HK-2 (cell line): ENCODE results near the gene SPATS2.

ENCODE experiments used
- DNase-seq: peaks from one replicate; pipeline ENCODE4 v3.0.0-alpha.2; 2018; ENCODE audit not compliant: unreplicated experiment

SPATS2 gene

DNA sequence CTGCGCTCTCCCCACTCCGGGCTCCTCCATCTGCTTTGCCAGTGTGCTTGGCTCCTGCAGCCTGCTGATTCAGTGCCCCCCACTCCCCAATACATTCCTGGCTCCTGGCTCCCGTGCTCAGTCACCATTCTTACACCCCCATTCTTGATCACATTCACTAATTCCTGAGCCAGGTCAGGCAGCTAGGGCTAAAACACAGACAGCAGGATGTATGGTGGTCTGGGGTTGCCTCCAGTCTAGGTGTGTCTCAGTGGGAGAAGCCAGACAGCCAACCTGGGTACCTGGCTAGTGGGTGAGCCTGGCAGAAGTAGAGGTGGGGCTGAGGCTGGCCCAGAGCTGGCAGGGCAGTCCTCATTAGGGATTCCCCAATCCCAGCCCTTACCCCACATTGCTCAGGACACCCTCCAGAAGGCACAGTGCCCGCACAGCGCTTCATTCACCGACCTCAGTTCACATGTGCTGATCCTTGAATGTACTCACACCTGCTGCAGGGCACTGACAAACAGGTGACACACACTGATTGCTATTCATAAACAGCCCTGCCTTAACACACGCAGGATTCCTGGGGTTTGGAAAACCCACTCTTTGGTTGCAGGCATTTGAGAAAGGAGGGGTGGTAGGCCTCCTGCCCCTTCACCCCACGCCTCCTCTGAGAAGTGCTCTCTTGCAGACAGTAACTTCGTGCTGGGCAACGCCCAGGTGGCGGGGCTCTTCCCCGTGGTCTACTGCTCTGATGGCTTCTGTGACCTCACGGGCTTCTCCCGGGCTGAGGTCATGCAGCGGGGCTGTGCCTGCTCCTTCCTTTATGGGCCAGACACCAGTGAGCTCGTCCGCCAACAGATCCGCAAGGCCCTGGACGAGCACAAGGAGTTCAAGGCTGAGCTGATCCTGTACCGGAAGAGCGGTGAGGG is 173.2 kb downstream of the SPATS2 start:
- no peak for DNase-seq

DNA sequence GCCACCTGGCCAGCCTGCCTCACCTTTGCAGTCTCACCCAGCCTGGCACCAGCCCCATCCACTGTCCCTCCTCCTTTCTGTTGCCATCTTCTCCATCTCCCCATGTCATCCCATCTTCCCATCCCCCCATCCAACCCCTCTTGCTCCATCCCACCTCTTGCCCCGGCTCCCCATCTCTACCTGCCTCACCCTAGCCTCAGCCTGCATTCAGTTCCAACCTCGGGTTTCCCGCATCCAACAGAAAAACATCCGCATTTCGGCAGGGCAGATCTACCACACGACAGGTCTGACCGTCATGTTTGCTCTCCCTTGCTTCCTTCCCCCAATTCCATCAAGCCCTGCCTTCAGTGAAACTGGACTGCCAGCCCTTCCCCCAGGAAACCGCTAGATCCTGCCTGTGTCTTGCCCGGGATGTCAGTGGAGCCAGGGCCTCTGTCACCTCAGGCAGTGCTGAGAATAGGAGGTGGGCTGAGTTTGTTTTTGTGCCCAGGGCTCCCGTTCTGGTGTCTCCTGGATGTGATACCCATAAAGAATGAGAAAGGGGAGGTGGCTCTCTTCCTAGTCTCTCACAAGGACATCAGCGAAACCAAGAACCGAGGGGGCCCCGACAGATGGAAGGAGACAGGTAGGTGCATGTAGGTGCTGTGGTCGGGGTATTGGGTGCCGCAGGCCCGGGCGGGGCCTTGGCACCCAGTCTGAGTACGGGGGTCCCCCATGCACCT is 174.0 kb downstream of the SPATS2 start:
- DNase-seq, result no peak

DNA sequence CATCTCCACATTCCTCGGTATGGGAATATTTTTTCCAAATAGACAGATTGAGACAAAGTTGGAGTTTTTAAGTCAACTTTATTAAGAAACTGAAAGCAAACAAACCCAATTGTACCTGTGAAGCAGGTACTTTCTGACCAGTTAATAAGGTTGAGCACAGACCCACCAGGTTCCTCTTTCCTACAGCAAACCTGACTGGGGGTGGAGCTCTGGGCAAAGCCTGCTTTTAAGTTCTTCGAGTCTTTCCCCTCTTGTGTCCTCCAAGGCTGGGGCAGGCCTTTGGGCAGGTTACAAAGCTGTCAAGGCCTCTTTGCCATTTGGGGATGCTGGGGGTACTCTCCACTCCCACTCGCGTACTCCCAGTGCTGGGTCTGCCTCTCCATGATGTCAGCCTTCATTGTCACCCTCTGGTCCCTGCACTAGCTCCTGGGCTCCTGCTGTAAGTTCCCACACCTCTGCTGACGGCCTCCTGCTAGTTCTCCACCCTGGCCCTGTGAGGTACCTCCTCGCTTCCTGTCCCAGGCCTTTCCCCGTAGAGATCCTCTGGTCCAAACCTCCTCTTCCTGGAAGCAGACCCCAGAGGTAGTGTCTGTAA is 174.7 kb downstream of the SPATS2 start:
- DNase-seq, result no peak

DNA sequence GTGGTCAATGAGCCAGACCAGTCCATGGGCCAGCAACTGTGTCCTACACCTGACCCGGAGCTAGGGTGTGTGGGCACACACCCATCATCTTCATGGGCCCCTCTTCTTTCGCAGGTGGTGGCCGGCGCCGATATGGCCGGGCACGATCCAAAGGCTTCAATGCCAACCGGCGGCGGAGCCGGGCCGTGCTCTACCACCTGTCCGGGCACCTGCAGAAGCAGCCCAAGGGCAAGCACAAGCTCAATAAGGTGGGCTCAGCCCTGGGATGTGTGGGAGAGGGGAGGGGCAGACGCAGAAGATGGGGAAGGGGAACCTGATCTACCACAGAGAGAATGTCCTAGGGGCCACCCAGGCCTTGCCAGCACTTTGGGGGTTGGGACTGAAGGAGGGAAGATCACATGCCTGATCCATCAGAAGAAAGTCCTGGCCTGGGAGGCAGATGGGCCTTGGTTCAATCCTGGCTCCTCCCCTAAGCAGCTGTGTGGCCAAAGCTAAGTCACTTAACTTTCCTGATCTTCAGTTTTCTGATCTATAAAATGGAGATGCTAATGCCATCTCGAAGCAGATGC is 175.4 kb downstream of the SPATS2 start:
- no peak for DNase-seq

DNA sequence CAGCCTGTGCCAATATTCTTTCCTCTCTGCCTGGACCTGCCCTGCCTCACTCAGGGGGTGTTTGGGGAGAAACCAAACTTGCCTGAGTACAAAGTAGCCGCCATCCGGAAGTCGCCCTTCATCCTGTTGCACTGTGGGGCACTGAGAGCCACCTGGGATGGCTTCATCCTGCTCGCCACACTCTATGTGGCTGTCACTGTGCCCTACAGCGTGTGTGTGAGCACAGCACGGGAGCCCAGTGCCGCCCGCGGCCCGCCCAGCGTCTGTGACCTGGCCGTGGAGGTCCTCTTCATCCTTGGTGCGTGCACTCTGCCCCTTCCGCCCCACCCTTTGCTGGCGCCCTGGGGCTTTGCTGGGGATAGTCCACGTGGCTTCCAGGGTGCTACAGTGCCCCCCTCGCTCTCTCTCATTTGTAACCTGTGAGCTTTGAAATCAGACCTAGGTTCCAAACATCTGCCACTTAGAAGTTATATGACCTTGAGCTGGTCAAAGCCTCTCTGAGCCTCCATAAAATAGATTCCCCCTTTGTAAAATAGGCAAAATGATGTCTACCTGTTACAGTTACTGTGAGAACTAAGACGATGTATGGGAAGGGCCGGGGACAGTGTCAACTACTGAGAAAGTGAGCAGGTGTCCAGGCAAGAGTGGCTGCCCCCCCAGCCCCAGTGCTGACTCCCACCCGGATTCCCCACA is 176.1 kb downstream of the SPATS2 start:
- DNase-seq, result no peak

DNA sequence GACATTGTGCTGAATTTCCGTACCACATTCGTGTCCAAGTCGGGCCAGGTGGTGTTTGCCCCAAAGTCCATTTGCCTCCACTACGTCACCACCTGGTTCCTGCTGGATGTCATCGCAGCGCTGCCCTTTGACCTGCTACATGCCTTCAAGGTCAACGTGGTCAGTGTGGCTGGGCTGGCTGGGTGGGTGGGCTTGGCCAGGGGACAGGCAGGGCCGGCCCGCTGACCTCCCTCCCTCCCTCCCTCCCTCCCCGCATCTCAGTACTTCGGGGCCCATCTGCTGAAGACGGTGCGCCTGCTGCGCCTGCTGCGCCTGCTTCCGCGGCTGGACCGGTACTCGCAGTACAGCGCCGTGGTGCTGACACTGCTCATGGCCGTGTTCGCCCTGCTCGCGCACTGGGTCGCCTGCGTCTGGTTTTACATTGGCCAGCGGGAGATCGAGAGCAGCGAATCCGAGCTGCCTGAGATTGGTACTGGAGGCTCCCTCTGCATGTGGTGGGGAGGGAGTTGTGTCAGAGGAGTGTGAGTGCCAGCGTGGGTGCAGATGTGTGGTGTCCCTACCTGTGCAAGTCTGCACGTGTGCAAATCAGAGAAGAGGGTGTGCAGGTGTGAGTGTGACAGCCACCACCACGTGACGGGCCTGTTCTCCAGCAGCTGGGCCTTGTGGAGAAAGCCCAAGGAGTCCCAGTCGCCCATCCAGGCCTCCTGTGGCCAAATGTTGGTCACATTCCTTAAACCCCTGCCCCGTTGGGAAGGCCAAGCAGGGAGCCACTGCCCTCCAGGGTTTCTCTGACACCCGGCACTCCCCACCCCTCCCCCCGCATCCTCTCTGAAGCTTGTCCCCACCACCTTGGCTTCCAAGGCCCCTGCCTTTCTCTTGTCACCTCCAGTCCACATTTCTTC is 176.9 kb downstream of the SPATS2 start:
- DNase-seq, result no peak

DNA sequence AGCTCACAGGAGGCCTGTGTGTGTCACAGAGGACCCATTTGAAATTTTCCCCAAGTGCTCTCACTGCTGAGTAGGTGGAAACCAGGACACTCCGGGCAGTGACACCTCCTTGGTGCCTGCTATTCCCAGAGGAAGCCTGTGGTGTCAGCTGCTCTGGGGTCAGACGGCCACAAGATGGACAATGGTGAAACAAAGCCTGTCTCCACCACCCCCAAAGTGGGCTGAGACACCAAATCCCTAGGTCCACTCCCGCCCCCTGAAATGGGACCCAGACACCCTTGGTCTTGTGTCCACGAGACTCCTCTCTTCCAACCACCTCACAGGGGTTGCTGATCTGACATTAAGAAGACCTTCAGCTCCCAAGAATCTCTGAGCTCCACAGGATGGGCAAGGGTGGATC is 178.6 kb downstream of the SPATS2 start:
- no peak for DNase-seq

DNA sequence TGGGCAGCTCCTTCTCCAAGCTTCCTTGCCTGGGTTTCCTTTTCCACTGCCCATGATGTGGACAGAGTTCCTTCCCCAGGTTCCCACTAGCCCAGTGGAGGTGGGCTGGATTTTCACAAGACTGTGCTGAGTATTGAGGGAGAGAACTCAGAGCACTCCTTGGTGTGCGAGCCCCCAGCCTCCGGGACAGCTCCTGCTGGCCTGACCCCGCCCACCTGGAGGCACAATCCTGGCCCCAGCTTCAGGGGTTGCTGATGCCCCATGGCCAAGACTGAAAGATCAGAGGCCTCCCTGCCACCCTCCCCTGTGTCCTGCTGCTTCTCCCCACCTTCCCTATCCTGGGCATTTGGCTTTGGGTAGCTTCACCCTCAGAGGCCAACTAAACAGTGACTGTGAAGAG is 179.2 kb downstream of the SPATS2 start:
- no peak for DNase-seq

DNA sequence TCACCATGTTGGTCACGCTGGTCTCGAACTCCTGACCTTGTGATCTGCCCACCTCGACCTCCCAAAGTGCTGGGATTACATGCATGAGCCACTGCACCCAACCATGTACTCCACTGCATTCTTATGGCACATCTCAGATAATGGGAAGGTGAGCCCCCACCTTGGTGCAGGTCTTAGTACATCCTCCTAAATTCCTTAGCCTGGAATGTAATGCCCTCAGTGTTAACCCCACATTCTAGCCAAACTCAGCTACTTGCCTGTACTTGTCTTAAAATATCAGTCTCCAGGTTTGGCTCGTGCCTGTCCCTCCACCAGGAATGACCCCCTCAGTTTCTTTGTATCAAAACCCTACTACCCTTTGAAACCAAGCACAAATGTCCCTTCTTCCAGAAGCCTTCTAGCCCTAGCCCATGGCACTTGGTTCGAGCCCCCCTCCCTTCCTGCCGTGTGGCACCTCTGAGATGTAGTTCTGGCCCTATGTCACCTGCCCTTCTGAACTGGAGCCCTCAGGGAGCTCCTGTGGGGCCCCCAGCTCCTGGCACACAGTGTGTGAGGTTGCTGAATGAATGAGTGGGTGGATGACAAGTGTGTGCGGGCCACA is 179.9 kb downstream of the SPATS2 start:
- no peak for DNase-seq

DNA sequence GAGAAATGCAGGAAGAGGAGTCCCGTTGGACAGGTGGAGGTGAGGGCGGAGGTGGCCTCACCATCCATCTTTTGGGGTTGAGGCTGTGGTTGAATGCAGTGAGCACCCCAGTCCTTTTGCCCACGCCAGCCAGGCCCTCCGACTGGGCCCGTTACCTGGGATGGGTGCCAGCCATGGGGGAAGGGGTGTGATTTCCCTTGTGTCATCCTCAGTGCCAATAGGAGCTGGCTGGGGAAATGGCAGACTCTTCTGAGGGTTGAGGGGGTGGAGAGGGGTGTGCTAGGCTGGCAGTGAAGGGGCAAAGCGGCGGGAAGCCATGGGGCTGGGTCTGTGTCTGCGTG is 181.2 kb downstream of the SPATS2 start:
- DNase-seq, result no peak

DNA sequence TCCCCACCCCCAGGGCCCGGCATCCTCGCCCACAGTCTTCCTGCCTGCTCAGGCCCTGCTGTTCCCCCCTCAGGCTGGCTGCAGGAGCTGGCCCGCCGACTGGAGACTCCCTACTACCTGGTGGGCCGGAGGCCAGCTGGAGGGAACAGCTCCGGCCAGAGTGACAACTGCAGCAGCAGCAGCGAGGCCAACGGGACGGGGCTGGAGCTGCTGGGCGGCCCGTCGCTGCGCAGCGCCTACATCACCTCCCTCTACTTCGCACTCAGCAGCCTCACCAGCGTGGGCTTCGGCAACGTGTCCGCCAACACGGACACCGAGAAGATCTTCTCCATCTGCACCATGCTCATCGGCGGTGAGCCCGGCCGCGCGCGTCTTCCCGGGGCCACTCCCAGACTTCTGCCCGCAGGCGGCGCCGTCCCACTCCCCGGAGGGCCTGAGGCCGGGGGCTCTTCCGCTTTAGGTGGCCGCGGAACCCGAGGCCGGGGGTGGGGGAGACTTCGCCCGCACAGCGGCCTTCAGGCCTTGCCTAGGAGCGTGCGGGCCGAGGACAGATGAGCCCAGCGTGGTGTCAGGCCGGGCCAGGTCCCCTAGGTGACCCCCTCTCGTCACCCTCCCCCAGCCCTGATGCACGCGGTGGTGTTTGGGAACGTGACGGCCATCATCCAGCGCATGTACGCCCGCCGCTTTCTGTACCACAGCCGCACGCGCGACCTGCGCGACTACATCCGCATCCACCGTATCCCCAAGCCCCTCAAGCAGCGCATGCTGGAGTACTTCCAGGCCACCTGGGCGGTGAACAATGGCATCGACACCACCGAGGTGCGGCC is 181.8 kb downstream of the SPATS2 start:
- no peak for DNase-seq

DNA sequence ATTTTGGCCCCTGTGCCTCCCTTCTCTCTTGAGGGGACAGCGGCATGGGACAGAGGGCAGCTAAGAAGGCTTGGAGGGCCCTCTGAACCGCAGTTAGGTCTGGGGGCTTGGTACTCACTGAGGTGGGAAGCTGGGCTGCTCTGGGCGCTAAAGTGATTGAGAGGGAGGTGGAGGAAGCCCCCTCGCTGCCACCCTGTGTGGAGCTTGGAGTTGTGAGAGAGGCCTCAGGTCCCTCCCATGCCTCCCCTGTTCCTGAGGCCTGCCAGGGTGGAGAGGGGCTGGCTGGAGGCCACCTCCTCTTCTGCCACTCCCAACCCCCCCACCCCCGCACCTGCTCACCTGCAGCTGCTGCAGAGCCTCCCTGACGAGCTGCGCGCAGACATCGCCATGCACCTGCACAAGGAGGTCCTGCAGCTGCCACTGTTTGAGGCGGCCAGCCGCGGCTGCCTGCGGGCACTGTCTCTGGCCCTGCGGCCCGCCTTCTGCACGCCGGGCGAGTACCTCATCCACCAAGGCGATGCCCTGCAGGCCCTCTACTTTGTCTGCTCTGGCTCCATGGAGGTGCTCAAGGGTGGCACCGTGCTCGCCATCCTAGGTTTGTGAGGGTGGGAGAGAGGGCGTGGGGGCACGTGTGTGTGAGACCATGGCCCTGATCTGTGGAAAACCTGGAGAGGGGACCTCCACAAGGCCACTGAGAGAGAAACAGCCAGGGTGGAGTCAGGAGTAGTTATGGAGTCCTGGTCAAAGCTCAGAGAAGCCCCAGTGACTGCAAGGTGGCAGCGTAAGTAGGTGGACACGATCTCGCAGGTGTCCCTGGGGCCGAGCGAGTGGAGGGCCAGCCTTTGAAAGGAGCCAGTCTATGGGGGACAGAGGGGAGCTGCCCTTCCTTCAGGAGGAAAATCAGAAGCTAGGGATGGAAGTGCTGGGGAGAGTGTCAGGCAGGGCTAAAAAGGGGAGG is 182.8 kb downstream of the SPATS2 start:
- DNase-seq, result no peak

DNA sequence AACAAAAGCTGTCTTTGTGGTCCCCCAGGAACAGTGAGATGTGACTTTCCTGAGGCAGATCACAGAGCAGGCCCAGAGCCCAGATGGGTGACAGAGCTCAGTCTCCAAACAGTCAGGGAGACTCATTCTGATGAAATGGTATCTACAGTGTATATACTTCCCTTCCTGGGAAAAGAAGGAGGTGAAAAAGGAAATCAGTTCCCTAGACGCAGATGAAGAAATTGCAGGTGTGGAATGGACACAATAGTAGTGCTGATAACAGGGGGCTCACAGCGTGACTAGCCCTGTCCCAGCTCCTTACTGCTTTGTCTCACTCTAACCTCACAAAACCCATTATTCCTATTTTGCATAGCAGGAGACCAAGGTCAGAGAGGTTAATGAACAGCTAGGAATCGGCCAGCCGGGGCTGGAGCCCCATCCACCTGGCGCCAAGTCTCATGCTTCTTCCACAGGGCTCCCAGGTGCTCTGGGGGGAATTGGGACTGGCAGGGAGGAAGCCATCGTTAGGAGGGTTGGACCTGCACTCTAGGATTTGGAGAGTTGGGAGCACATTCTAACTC is 183.5 kb downstream of the SPATS2 start:
- DNase-seq, result no peak

DNA sequence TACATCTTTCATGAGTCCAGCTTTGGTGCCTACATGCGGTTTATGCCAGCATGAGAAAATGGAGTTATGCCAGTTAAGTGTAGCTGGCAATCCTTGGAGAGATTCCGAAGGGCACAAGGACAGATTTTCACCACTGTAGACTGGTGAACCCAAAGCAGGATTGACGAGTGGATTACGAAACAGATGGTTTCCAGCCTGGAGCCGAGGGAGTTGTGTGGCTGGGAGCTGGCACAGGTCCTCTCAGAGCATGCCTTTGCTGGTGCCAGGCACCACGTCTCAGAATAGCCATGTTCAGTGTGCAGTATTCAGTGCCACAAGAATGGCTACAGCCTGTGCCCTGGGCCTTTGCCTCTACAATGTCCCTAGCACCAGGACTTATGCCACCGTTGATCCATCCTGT is 184.8 kb downstream of the SPATS2 start:
- no peak for DNase-seq

DNA sequence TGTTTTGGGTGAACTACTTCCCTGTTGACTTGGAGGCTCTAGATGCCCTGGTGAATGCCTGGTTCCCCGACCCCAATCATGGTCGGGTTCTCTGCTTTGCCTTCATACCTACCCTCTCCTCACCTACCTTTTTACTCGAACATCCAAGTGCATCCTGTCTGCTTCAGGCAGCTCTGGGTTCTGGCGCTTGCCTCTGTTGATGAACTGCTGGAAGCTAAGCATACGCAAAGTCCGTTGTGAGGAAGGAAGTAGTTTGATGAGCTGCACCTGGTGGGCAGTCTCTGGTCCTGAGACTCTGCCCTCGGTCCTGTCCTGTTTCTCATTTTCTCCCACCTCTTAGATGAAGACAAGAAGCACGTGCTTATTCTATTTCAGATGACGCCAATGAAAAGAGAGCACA is 185.2 kb downstream of the SPATS2 start:
- DNase-seq, result no peak

DNA sequence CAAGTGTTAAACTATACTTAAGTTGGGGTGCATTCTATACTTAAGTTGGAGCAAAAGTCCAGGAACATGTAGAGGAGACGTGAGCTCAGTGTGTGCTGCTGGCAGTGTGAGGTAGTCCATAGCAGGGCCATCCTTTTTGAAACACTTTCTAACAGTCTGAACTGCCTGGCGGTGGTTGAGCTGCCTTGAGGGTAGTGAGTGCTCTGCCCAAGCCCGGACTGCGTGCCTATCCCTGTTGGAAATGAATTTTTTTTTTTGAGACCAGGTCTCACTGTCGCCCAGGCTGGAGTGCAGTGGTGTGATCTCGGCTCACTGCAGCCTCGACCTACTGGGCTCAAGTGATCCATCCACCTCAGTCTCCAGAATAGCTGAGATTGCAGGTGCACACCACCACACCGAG is 185.6 kb downstream of the SPATS2 start:
- DNase-seq, result no peak

DNA sequence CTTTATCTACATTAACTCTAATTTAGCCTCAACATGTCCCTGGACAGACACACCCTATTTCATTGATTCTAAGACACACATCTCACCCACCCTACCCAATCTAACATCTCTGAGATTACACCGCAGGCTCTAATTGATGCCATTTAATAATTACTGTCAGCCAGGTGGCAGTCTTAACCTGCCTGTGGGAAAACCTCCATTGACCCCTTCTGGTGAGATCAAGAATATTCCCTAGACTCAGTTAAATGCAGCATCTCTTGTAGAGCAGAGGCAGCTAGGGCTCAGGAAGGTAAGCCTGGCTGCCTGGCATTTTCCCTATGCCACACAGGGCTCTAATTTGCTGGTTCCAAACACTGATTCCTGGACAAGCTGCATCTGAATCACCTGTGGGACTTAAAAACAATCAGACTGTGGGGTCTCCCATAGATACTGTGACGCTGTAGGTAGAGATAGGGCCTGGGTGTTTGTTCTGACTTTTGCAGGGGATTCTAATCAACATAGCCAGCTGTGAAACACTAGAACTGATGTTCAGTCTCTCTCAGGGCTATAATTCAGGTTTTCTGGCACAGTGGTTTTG is 186.3 kb downstream of the SPATS2 start:
- DNase-seq, result no peak

DNA sequence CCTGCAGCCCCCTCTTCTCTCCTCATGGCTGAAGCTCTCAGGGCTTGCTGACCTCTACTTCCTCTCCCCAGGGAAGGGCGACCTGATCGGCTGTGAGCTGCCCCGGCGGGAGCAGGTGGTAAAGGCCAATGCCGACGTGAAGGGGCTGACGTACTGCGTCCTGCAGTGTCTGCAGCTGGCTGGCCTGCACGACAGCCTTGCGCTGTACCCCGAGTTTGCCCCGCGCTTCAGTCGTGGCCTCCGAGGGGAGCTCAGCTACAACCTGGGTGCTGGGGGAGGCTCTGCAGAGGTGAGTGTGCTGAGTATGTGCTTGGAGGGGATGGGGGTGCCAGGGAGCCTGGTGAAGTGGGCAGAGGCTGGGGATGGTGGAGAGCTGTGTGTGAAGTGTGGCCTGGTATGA is 187.0 kb downstream of the SPATS2 start:
- no peak for DNase-seq
